GM13976 (cell line): ENCODE measurements around the gene TRIM37.

ENCODE experiments used
- DNase-seq: peaks from one replicate; pipeline ENCODE4 v3.0.0; 2012; ENCODE audit warnings: low spot score
- CTCF ChIP-seq: IDR thresholded peaks from 2 replicates; pipeline ENCODE4 v1.5.1; 2012; ENCODE audit warnings: borderline replicate concordance, mild to moderate bottlenecking; ENCODE audit not compliant: insufficient read depth; ENCODE audit errors: extremely low read depth, missing control alignments, control extremely low read depth
- in situ Hi-C: fragments of 300-500 bp; cut with MboI; formaldehyde crosslinking; loops from one replicate; pipeline ENCODE4 v1.12.0; 2022; ENCODE audit warnings: low sequenced_read_pairs, mixed read lengths, inconsistent platforms; ENCODE audit not compliant: unreplicated experiment

Gene TRIM37

GRCh38 chr17:59026176-59026939 lies 80.3 kb downstream of the TRIM37 start:
- no peak for TF ChIP-seq CTCF
- no peak for DNase-seq
- in situ Hi-C loops: no loop called here

- DNase-seq: no peak
- no peak for TF ChIP-seq CTCF
- in situ Hi-C loops: loop anchor here (25.0 kb wide), 1 partner anchor 438 kb away; no protein-coding TSS in a partner anchor
These were observed 81.8 kb downstream of the TRIM37 start for GRCh38 chr17:59024916-59025315.

- no peak for DNase-seq
- no peak for TF ChIP-seq CTCF
- in situ Hi-C loops: loop anchor here (25.0 kb wide), 1 partner anchor 431 kb away; no protein-coding TSS in a partner anchor
These were observed 88.7 kb downstream of the TRIM37 start for GRCh38 chr17:59018019-59018418.

- no peak for TF ChIP-seq CTCF
- DNase-seq: no peak
- in situ Hi-C loops: loop anchor here (25.0 kb wide), 1 partner anchor 425 kb away; no protein-coding TSS in a partner anchor
These were observed 94.7 kb downstream of the TRIM37 start for GRCh38 chr17:59011975-59012374.

GRCh38 chr17:59010026-59010425 lies 96.7 kb downstream of the TRIM37 start:
- no peak for TF ChIP-seq CTCF
- in situ Hi-C loops: loop anchor here (25.0 kb wide), 1 partner anchor 423 kb away; no protein-coding TSS in a partner anchor
- no peak for DNase-seq

- DNase-seq: no peak
- no peak for TF ChIP-seq CTCF
- in situ Hi-C loops: loop anchor here (10.0 to 25.0 kb wide), 2 partner anchors 294 to 421 kb away; no protein-coding TSS in a partner anchor
These were observed 97.9 kb downstream of the TRIM37 start for GRCh38 chr17:59008737-59009136.

GRCh38 chr17:59007995-59008394 lies 98.7 kb downstream of the TRIM37 start:
- no peak for TF ChIP-seq CTCF
- no peak for DNase-seq
- in situ Hi-C loops: loop anchor here (10.0 to 25.0 kb wide), 2 partner anchors 293 to 421 kb away; no protein-coding TSS in a partner anchor
